ENCODE data around the gene TGDS.
"Not testable (repeated sequence)": the region's sequence is repeated elsewhere in the genome, so short reads cannot be mapped to it uniquely, and the experiment has no call there.

The TGDS gene

DNA sequence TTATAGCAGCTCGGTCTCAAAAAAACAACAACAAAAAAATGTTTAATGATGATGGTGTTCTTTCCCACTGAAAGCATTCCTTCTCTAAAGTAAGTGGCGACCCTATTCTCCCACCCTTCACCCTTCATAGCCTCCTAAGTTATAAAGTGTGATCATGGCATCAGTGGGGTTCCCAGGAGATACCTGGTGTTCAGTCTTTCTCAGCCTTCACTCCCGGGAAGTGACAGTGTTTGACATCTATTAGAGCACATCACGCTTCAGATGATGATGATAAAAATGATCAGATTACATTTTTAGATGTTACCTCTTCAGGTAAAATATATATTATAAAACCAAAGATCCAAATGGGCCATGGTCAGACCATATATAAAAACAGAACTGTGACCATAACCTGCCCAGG lies 51.0 kb downstream of the TGDS start:
- DNase-seq (ENCODE audit: low read depth, low spot score): no peak
- H3K27me3 ChIP-seq (ENCODE audit: insufficient read depth, insufficient read length): no peaks in the 10 kb centered on the region
- no peak overlapping the region for H3K4me3 ChIP-seq (ENCODE audit: insufficient read length, low read depth)
- no peaks in the 10 kb centered on the region for H3K9me3 ChIP-seq (ENCODE audit: insufficient read depth, low read length)
- no peaks in the 10 kb centered on the region for H3K4me1 ChIP-seq (ENCODE audit: insufficient read depth, insufficient read length)
- TF ChIP-seq YY1 (IDR thresholded peaks at IDR 0.05; ENCODE audit: insufficient read depth, insufficient read length) (no peak), ZNF274 (IDR thresholded peaks at IDR 0.05; ENCODE audit: low read depth, low read length) (no peak), SUZ12 (IDR thresholded peaks at IDR 0.05; ENCODE audit: extremely low read depth, insufficient read depth, insufficient read length) (no peak)
- H3K36me3 ChIP-seq (ENCODE audit: insufficient read depth, insufficient read length, low read length): no peaks in the 10 kb centered on the region
- no peak overlapping the region for H3K9ac ChIP-seq (ENCODE audit: insufficient read length, low read depth)

DNA sequence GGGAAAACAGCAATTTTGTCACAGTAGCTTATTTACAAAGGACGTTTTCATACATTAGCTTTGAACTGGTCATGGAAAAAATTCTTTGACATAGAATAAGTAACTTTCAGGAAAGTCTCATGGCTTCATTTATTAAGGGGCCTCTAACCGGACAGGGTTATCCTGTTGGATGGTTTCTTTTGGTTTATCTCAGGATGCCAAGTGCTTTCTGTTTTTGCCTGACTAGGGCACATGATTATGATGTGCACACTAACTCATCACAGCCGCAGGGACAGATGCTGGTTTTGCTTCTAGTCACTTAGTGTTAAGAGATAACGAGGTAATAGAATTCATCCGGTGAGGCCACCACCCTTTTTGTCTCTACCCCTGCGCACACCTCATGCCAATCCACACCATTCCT lies 53.0 kb downstream of the TGDS start:
- H3K36me3 ChIP-seq (ENCODE audit: insufficient read depth, insufficient read length, low read length): no peaks in the 10 kb centered on the region
- no peak overlapping the region for H3K9ac ChIP-seq (ENCODE audit: insufficient read length, low read depth)
- DNase-seq (ENCODE audit: low read depth, low spot score): no peak
- no peaks in the 10 kb centered on the region for H3K4me1 ChIP-seq (ENCODE audit: insufficient read depth, insufficient read length)
- H3K4me3 ChIP-seq (ENCODE audit: insufficient read length, low read depth): no peak overlapping the region
- no peaks in the 10 kb centered on the region for H3K27me3 ChIP-seq (ENCODE audit: insufficient read depth, insufficient read length)
- H3K9me3 ChIP-seq (ENCODE audit: insufficient read depth, low read length): no peaks in the 10 kb centered on the region
- TF ChIP-seq SUZ12 (IDR thresholded peaks at IDR 0.05; ENCODE audit: extremely low read depth, insufficient read depth, insufficient read length): no peak
- no peak for TF ChIP-seq YY1 (IDR thresholded peaks at IDR 0.05; ENCODE audit: insufficient read depth, insufficient read length)
- no peak for TF ChIP-seq ZNF274 (IDR thresholded peaks at IDR 0.05; ENCODE audit: low read depth, low read length)

DNA sequence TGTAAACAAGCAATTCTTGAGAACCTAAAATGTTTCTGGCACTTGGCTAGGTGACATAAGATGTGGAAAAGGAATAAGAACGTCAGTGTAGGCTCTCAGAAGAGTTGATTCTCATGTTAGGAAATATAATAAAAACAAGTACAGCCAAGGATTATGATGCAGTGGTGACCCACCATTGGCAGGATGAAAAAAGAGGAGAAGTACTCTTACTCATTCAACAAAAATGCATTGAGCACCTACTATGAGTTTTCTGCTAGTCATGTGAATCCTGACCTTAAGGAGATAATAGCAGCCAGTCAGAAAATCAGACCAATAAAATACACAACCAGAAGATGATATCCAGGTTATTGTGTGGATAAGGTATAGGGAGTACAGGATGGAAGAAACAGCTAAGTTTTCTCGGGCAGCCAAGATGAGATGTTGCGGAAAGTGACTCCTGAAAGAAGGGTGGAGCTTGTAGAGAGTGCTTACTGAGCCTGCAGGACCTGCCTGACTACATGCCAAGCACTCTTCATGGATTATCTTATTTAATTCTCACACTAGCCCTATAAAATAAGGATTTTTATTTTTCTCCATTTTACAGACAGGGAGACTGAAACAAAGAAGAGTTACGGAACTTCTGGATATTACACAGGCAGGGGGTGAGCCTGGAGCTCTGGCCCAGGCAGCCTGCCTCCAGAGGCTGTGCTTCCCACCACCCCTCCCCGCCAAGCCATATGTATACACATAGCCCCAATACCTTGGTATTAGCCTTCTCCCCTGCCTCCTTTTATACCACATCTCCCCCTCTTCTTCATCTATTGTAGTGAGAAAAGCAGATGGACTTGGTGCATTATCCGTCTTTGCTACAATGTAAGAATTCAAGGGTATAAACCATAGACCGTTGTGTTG lies 58.0 kb downstream of the TGDS start:
- Histone ChIP-seq H3K4me1 (ENCODE audit: insufficient read depth, insufficient read length) (no peaks in the 10 kb centered on the region), H3K36me3 (ENCODE audit: insufficient read depth, insufficient read length, low read length) (no peaks in the 10 kb centered on the region), H3K27me3 (ENCODE audit: insufficient read depth, insufficient read length) (no peaks in the 10 kb centered on the region), H3K4me3 (ENCODE audit: insufficient read length, low read depth) (no peak overlapping the region), H3K9me3 (ENCODE audit: insufficient read depth, low read length) (no peaks in the 10 kb centered on the region), H3K9ac (ENCODE audit: insufficient read length, low read depth) (no peak overlapping the region)
- TF ChIP-seq ZNF274 (IDR thresholded peaks at IDR 0.05; ENCODE audit: low read depth, low read length) (no peak), YY1 (IDR thresholded peaks at IDR 0.05; ENCODE audit: insufficient read depth, insufficient read length) (no peak), SUZ12 (IDR thresholded peaks at IDR 0.05; ENCODE audit: extremely low read depth, insufficient read depth, insufficient read length) (no peak)
- DNase-seq (ENCODE audit: low read depth, low spot score): no peak

DNA sequence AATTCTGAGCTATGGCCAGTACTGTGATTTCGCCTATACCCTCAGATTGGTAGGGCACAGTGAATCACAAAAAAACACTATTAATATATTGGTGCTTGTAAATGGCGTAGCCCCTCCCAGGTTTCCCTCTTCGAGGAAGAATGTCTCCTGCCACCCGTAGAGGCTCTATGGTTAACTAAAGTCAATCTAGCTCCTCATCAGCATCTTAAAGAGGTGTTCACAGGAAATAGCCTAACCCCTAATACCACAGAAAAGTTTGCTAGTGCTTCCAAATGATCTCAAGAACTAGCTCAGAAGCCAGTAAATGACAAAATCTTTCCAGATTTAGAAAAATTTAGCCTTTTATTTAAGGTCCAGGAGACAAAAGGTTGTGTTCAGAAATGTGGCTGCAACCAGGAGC lies 60.2 kb downstream of the TGDS start:
- no peaks in the 10 kb centered on the region for H3K9me3 ChIP-seq (ENCODE audit: insufficient read depth, low read length)
- no peak for DNase-seq (ENCODE audit: low read depth, low spot score)
- no peaks in the 10 kb centered on the region for H3K27me3 ChIP-seq (ENCODE audit: insufficient read depth, insufficient read length)
- TF ChIP-seq YY1 (IDR thresholded peaks at IDR 0.05; ENCODE audit: insufficient read depth, insufficient read length) (no peak), SUZ12 (IDR thresholded peaks at IDR 0.05; ENCODE audit: extremely low read depth, insufficient read depth, insufficient read length) (no peak)
- no peak overlapping the region for H3K4me3 ChIP-seq (ENCODE audit: insufficient read length, low read depth)
- H3K4me1 ChIP-seq (ENCODE audit: insufficient read depth, insufficient read length): no peaks in the 10 kb centered on the region
- H3K9ac ChIP-seq (ENCODE audit: insufficient read length, low read depth): no peak overlapping the region
- H3K36me3 ChIP-seq (ENCODE audit: insufficient read depth, insufficient read length, low read length): no peaks in the 10 kb centered on the region

DNA sequence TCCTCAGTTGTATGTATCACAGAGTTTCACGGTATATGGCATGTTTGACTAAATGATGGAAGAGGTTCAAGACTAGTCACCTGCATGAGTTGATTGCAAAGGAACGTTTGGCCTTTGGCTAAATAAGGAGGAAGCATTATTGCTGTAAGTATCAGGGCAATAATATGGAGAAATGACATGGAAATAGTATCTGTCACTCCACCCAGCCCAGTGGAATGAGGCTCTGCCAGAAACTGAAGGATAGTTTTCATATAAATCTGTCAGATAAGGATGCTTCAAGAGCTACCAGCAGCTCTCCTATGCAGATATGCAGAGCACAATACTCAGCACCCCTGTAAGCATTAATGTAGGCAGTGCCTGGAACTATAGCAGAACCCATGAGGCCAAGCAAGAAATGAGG lies 60.7 kb downstream of the TGDS start:
- H3K27me3 ChIP-seq (ENCODE audit: insufficient read depth, insufficient read length): no peaks in the 10 kb centered on the region
- no peaks in the 10 kb centered on the region for H3K4me1 ChIP-seq (ENCODE audit: insufficient read depth, insufficient read length)
- TF ChIP-seq SUZ12 (IDR thresholded peaks at IDR 0.05; ENCODE audit: extremely low read depth, insufficient read depth, insufficient read length) (no peak), YY1 (IDR thresholded peaks at IDR 0.05; ENCODE audit: insufficient read depth, insufficient read length) (no peak), ZNF274 (IDR thresholded peaks at IDR 0.05; ENCODE audit: low read depth, low read length) (no peak)
- no peak for DNase-seq (ENCODE audit: low read depth, low spot score)
- H3K36me3 ChIP-seq (ENCODE audit: insufficient read depth, insufficient read length, low read length): no peaks in the 10 kb centered on the region
- no peaks in the 10 kb centered on the region for H3K9me3 ChIP-seq (ENCODE audit: insufficient read depth, low read length)
- H3K9ac ChIP-seq (ENCODE audit: insufficient read length, low read depth): no peak overlapping the region
- H3K4me3 ChIP-seq (ENCODE audit: insufficient read length, low read depth): no peak overlapping the region

DNA sequence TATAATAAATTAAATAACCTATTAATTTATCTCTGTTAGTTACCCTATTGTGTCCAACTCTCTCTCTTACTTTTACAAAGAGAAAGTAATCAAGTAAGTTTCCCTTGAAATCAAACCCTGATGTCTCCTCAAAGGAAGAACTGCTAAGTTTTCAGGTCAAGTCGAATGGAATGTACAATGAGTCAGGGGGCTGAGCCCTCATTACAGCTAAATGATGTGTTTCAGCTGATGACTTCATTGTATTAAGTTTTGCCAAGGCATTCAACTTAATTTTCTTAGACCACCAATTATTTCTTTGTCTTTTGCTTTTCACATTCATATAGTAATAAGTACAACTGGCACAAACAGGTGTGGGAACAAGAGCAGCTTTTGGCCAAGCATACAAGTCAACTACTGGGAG lies 61.8 kb downstream of the TGDS start:
- Histone ChIP-seq H3K4me3 (ENCODE audit: insufficient read length, low read depth) (no peak overlapping the region), H3K4me1 (ENCODE audit: insufficient read depth, insufficient read length) (no peaks in the 10 kb centered on the region), H3K9ac (ENCODE audit: insufficient read length, low read depth) (no peak overlapping the region), H3K9me3 (ENCODE audit: insufficient read depth, low read length) (no peaks in the 10 kb centered on the region), H3K36me3 (ENCODE audit: insufficient read depth, insufficient read length, low read length) (no peaks in the 10 kb centered on the region), H3K27me3 (ENCODE audit: insufficient read depth, insufficient read length) (no peaks in the 10 kb centered on the region)
- TF ChIP-seq ZNF274 (IDR thresholded peaks at IDR 0.05; ENCODE audit: low read depth, low read length): no peak
- DNase-seq (ENCODE audit: low read depth, low spot score): no peak

DNA sequence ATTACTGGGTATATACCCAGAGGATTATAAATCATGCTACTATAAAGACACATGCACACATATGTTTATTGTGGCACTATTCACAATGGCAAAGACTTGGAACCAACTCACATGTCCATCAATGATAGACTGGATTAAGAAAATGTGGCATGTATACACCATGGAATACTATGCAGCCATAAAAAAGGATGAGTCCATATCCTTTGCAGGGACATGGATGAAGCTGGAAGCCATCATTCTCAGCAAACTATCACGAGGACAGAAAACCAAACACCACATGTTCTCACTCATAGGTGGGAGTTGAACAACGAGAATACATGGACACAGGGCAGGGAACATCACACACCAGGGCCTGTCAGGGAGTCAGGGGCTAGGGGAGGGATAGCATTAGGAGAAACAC lies 63.7 kb downstream of the TGDS start:
- H3K4me1 ChIP-seq (ENCODE audit: insufficient read depth, insufficient read length); H3K27me3 ChIP-seq (ENCODE audit: insufficient read depth, insufficient read length); H3K36me3 ChIP-seq (ENCODE audit: insufficient read depth, insufficient read length, low read length); DNase-seq (ENCODE audit: low read depth, low spot score); H3K9ac ChIP-seq (ENCODE audit: insufficient read length, low read depth); H3K4me3 ChIP-seq (ENCODE audit: insufficient read length, low read depth); H3K9me3 ChIP-seq (ENCODE audit: insufficient read depth, low read length): not testable (repeated sequence)

DNA sequence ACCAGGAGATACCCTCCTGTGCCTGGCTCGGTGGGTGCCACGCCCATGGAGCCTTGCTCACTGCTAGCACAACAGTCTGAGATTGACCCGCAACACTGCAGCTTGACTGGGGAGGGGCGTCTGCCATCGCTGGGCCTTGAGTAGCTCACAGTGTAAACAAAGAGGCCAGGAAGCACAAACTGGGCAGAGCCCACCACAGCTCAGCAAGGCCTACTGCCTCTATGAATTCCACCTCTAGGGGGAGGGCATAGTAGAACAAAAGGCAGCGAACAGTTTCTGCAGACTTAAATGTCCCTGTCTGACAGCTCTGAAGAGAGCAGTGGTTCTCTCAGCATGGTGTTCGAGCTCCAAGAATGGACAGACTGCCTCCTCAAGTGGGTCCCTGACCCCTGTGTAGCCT lies 69.0 kb downstream of the TGDS start:
- not testable (repeated sequence) for H3K36me3 ChIP-seq (ENCODE audit: insufficient read depth, insufficient read length, low read length); H3K27me3 ChIP-seq (ENCODE audit: insufficient read depth, insufficient read length); H3K9ac ChIP-seq (ENCODE audit: insufficient read length, low read depth); H3K4me1 ChIP-seq (ENCODE audit: insufficient read depth, insufficient read length); H3K4me3 ChIP-seq (ENCODE audit: insufficient read length, low read depth); DNase-seq (ENCODE audit: low read depth, low spot score); H3K9me3 ChIP-seq (ENCODE audit: insufficient read depth, low read length)

Data from NT2/D1 (cell line).